COLO829 (cell line): ENCODE results near the gene ING3.
A peak's percentile ranks its signal among the peaks of the same experiment; 100 is the strongest.

Experiments
- DNase-seq: peaks from one replicate; pipeline ENCODE4 v3.0.0; 2012; ENCODE audit warnings: low spot score

Gene ING3

GRCh38 chr7:120950539-120951308, at the start of gene ING3:
TSS of gene ING3 (plus strand) at chr7:120950777. CDS start at chr7:120950897, 120 bp downstream.
- peak; percentile 89 for DNase-seq

DNA sequence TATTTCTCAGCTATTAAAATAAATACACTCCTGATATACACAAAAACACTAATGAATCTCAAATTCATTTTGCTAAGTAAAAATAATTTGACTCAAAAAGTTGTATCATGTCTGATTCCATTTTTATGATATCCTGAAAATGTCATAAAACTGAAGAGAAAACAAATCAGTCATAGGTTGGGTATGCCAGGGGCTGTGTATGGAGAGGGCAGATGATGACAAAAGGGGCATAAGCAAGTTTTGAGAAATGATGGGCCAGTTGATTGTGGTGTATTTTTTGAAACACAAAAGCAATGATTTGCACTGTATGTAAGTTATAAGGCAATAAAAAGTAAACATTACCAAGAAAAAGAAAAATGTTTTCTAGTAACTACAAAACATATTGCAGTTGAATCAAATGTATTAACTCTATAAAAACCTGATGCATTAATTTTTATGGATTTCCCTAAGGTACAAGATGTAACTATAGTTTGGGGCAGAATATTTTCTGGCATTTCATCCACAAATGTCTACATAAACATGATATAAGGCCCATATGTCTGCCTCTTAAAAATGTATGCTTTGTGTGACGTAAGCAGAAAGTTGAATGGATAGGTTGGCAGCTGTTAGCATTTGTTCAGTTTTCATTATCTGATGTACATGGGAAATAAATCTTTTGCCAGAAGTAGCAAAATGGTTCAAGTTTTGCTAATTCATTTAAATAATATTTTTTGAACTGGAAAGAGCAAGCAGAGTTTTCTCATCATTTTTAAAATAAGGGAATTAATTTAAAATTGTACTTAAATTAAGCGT, 35.1 kb upstream of the ING3 start:
- DNase-seq = no peak

DNA sequence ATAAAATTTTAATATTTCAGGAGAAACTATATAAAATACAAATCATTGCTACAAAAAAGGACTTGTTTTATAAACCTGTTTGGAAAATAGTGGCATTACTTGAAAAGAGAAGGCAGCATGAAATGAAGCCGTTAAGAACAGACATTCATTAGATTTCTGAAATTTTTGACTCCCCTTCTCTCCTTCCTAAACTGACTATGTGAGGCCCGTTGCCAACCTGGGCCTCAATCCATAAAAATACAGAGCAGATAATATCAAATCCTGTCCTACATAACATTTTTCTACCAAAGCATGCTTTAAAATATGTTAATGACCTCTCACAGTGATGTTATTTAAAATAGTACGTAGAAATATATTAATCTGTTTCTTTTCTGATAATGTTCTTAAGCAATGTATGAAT, 34.5 kb upstream of the ING3 start:
- no peak for DNase-seq

GRCh38 chr7:120916538-120916937, 34.0 kb upstream of the ING3 start:
- DNase-seq = no peak

DNA sequence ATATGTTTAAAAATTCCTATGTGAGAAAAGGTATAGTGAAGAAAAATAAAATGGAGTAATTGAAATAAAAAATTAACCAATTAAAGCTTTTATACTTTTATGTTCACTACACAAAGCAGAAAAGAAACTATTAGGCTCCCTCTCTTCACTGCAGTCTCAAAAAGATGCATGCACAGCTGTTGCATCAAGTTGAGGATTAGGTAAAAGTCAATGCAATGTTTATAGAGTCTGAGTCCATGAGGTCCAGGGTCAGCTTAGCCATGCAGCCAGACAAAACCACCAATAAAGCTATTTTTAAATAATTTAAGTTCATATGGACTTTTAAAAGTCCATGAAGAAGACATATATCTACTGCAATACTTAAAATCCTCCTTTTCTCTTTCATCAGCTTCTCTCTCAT, 31.1 kb upstream of the ING3 start:
- DNase-seq = no peak

DNA sequence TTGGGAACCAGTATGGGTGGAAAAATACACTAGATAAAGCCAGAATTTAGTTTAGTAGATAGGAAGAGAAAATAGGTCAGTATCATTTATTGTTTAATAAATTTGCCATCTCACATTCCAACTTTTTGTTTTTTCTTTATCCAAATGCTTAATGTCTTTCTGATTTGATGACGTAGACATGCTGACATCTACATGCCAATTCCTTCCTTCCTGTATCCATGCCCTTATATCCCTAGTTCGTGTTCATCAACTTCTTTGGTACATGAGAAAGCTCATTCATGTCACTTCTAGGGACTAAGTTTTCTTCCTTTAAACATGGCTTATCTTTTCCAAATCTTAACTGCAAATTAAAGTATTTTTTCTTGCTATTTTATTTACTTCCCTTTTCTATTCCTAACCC, 30.5 kb upstream of the ING3 start:
- DNase-seq = no peak

- no peak for DNase-seq
These were observed 29.8 kb upstream of the ING3 start for GRCh38 chr7:120920591-120921274.

- no peak for DNase-seq
These were observed 25.7 kb upstream of the ING3 start for GRCh38 chr7:120924837-120925236.

GRCh38 chr7:120925392-120925791, 25.2 kb upstream of the ING3 start:
- DNase-seq = no peak

- DNase-seq = no peak
These were observed 23.6 kb upstream of the ING3 start for GRCh38 chr7:120926943-120927346.

GRCh38 chr7:120927454-120928103, 23.0 kb upstream of the ING3 start:
- DNase-seq = no peak

- DNase-seq = peak; percentile 82
These were observed 19.3 kb upstream of the ING3 start for GRCh38 chr7:120931243-120931642.

DNA sequence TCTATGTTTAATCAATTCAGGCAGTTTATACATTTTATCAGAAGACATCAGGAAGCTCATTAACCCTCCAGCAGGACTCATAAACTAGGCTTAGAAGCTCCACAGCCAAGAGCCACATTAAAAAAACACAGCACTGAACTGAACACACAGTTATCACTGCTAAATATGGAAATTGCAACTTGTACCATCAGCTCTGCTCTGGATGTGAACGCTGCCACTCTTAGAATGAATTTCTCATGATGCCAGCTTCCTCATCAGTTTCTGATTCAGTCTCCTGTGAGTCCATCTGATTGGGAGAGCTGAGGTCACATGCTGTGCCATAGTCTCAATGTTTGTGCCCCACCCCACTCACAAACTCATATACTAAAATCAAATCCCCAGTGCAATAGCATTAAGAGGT, 17.1 kb upstream of the ING3 start:
- no peak for DNase-seq

DNA sequence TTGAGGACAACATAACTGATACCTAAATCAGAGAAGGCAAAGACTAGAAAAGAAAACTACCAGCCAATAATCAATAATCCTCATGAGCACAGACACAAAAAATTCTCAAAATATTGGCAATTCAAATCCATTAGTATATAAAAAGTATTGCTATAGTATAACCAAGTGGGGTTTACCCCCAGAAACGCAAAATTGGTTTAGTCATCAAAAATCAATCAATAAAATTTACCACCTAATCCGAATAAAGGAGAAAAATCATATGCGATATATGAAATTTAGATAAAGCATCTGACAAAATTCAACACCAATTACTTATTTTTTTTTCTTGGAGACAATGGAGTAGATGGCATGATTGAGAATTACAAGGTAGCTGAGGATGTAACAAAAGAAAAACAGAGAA, 11.2 kb upstream of the ING3 start:
- DNase-seq = no peak

- peak; percentile 21 for DNase-seq
These were observed 9.5 kb upstream of the ING3 start for GRCh38 chr7:120941064-120941463.

DNA sequence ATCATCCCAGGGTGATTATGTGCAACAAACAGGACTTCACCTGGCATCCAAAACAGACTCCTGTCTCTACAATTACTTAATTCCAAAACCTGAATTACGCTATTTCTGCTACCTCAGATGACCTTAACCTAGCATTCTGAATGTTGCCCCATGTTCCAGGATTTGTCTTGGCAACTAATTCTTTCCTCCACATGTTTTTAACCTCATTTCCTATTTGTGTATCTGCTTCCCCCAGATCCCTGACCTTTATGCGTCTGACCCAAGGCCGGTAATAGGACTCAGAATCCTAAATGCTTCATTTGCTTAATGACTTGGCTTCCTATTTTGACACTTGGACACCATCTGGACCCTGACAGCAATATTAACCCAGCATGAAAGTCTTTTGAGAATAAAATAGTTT, 8.7 kb upstream of the ING3 start:
- DNase-seq = no peak

- DNase-seq = no peak
These were observed 7.7 kb upstream of the ING3 start for GRCh38 chr7:120942861-120943260.

GRCh38 chr7:120944826-120945562, 5.6 kb upstream of the ING3 start:
- DNase-seq = no peak

DNA sequence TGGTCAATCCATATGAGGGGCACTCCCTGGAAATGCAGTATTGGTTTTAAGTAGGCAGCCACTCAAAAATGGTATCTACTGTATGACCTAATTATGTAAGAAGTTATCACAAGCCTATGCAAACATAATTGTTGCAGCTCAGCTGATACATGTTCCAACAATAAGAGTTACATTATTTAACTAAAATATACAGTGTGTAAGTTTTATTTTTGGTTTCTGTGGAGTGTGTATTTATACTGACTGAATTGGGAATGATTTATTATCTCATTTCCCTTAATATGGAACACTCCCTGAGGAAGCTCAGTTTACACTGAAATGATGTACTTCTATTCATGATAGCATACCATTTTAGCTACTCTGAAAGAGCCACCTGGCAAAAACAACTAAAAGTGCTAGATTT, 2.6 kb upstream of the ING3 start:
- no peak for DNase-seq

GRCh38 chr7:120949393-120949911, 1.1 kb upstream of the ING3 start:
- no peak for DNase-seq

- DNase-seq = no peak
These were observed 509 bp upstream of the ING3 start for GRCh38 chr7:120949998-120950538.
